HepG2 (cell line): Measurements from ENCODE around the gene CTXN1. TPM values are rescaled to one million over a fixed set of nuclear protein-coding genes. Genes with fewer than 3 reads are reported as not detected.

Source experiments
- CENPT ChIP-seq: sonication (generic); formaldehyde crosslinking; IDR thresholded peaks from 2 replicates; pipeline ENCODE4 v1.8.0; 2022; ENCODE audit warnings: low read depth, mild to moderate bottlenecking, moderate library complexity, missing genetic modification reagents
- FOXK1 ChIP-seq: sonication (generic); formaldehyde crosslinking; IDR thresholded peaks from 2 replicates; pipeline ENCODE4 v1.4.0; 2020; ENCODE audit warnings: low read depth, missing genetic modification reagents, borderline replicate concordance
- HOXA3 ChIP-seq: sonication (generic); formaldehyde crosslinking; IDR thresholded peaks from 2 replicates; pipeline ENCODE4 v1.5.0; 2020; ENCODE audit warnings: missing genetic modification reagents
- IKZF4 ChIP-seq: sonication (generic); formaldehyde crosslinking; IDR thresholded peaks from 2 replicates; pipeline ENCODE4 v1.5.1; 2020; ENCODE audit warnings: borderline replicate concordance, mild to moderate bottlenecking, low read depth, missing genetic modification reagents; ENCODE audit errors: not compliant biosample characterization
- KDM1A ChIP-seq: IDR thresholded peaks from 2 replicates; pipeline ENCODE4 v1.6.1; 2016; ENCODE audit warnings: missing compliant biosample characterization
- NRL ChIP-seq: sonication (generic); formaldehyde crosslinking; IDR thresholded peaks from 2 replicates; pipeline ENCODE4 v1.5.0; 2020; ENCODE audit warnings: missing genetic modification reagents, mild to moderate bottlenecking, moderate library complexity, borderline replicate concordance
- SOX5 ChIP-seq: IDR thresholded peaks from 2 replicates; pipeline ENCODE4 v1.6.1; 2016; ENCODE audit warnings: borderline replicate concordance
- ZNF326 ChIP-seq: sonication (generic); formaldehyde crosslinking; IDR thresholded peaks from 2 replicates; pipeline ENCODE4 v1.4.0; 2020; ENCODE audit warnings: missing genetic modification reagents, borderline replicate concordance
- polyA plus RNA-seq, 8 experiments: library from polyadenylated mRNA; depleted of rRNA in 3 of 8; stranded (reverse) in 7 of 8; unstranded in 1 of 8; fragments of >200 nt; fragmentation: Illumina TruSeq in 4 of 8; extraction: Trizol in 4 of 8; gene quantifications; 2 replicates each; pipeline versions ENCODE4 v1.2.1 to v1.2.3, GENCODE V29; 2011 to 2016; ENCODE audit warnings: low read depth in 4 of 8, missing spikeins in 1 of 8, mixed read lengths in 1 of 8; ENCODE audit not compliant: insufficient read depth in 1 of 8
- total RNA-seq, 5 experiments: library from RNA; depleted of rRNA; stranded (reverse); fragments of >200 nt; fragmentation: Illumina TruSeq; extraction: Trizol; gene quantifications; 2 replicates each; pipeline ENCODE4 v1.2.3, GENCODE V29; 2016; ENCODE audit warnings: low read depth in 1 of 5
- TF ChIP-seq, protein P1 (sequence below), 2 experiments: fragments of 450-650 bp in 1 of 2; sonication (generic) in 1 of 2; formaldehyde crosslinking in 1 of 2; IDR thresholded peaks; 2 replicates each; pipeline versions ENCODE4 v1.6.1 to v1.8.0; 2016 to 2022; ENCODE audit warnings: antibody characterized with exemption in 1 of 2, mild to moderate bottlenecking in 1 of 2, missing genetic modification reagents in 1 of 2
- TF ChIP-seq, protein P2 (sequence below): sonication (generic); formaldehyde crosslinking; IDR thresholded peaks from 2 replicates; pipeline ENCODE4 v1.5.0; 2020; ENCODE audit warnings: mild to moderate bottlenecking, missing genetic modification reagents
- TF ChIP-seq, protein P3 (sequence below): IDR thresholded peaks from 2 replicates; pipeline ENCODE4 v1.4.0; 2020; ENCODE audit warnings: mild to moderate bottlenecking, missing genetic modification reagents

Gene CTXN1
- total and polyA plus RNA-seq, 2 of the 13 experiments (the other 11 are each of a cell fraction or from before 2014, with no cell fraction given) = 0.11 TPM; not detected in 1

DNA sequence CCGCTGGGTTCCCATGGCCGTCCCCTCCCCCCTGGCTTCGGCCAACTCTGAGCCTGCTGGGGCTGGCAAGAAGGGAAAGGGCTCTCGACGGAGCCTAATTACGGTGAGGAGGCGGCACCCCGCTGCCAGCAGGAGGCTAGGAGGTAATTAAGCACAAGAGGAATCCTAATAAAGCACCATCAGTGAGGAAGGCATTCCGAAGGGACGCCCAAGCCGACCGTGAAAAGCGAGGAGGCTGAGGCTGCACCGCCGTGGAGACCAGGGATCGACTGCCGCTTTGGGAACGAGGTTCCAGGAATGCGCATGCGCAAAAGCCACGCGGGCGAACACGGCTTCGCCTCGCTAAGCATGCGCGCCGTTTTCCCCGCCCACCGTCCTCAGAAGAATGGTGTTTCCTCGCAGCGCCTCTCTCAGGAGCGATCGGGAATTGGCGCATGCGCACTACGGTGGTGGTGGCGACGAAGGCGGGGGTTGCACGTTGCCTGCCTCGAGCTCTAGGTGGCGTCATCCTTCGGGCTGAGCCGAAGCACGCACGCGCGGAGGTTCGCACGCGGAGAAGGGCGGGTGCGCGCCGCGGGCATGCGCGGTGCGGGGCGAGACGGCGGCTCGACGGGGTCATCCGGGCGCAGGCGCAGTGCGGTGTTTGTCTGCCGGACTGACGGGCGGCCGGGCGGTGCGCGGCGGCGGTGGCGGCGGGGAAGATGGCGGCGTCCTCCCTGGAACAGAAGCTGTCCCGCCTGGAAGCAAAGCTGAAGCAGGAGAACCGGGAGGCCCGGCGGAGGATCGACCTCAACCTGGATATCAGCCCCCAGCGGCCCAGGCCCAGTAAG, 22.5 kb downstream of the CTXN1 start, which contains the start of gene MAP2K7 (continued):
- TF ChIP-seq SOX5 = peak; percentile 50
- TF ChIP-seq FOXK1 (CRISPR knock-in tag) = peak; percentile 59; the same call in 1 of the 2 replicates
- TF ChIP-seq, protein P1, sequence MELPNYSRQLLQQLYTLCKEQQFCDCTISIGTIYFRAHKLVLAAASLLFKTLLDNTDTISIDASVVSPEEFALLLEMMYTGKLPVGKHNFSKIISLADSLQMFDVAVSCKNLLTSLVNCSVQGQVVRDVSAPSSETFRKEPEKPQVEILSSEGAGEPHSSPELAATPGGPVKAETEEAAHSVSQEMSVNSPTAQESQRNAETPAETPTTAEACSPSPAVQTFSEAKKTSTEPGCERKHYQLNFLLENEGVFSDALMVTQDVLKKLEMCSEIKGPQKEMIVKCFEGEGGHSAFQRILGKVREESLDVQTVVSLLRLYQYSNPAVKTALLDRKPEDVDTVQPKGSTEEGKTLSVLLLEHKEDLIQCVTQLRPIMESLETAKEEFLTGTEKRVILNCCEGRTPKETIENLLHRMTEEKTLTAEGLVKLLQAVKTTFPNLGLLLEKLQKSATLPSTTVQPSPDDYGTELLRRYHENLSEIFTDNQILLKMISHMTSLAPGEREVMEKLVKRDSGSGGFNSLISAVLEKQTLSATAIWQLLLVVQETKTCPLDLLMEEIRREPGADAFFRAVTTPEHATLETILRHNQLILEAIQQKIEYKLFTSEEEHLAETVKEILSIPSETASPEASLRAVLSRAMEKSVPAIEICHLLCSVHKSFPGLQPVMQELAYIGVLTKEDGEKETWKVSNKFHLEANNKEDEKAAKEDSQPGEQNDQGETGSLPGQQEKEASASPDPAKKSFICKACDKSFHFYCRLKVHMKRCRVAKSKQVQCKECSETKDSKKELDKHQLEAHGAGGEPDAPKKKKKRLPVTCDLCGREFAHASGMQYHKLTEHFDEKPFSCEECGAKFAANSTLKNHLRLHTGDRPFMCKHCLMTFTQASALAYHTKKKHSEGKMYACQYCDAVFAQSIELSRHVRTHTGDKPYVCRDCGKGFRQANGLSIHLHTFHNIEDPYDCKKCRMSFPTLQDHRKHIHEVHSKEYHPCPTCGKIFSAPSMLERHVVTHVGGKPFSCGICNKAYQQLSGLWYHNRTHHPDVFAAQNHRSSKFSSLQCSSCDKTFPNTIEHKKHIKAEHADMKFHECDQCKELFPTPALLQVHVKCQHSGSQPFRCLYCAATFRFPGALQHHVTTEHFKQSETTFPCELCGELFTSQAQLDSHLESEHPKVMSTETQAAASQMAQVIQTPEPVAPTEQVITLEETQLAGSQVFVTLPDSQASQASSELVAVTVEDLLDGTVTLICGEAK (IDR thresholded peaks at IDR 0.05) = no peak
- TF ChIP-seq, protein P1 (CRISPR knock-in tag; IDR thresholded peaks at IDR 0.05) = peak; percentile 79
- peak; percentile 91 for TF ChIP-seq HOXA3 (CRISPR knock-in tag)
- TF ChIP-seq IKZF4 (CRISPR knock-in tag) = peak; percentile 69
- TF ChIP-seq, protein P2, sequence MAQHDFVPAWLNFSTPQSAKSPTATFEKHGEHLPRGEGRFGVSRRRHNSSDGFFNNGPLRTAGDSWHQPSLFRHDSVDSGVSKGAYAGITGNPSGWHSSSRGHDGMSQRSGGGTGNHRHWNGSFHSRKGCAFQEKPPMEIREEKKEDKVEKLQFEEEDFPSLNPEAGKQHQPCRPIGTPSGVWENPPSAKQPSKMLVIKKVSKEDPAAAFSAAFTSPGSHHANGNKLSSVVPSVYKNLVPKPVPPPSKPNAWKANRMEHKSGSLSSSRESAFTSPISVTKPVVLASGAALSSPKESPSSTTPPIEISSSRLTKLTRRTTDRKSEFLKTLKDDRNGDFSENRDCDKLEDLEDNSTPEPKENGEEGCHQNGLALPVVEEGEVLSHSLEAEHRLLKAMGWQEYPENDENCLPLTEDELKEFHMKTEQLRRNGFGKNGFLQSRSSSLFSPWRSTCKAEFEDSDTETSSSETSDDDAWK (CRISPR knock-in tag) = no peak
- TF ChIP-seq KDM1A (CRISPR knock-in tag) = no peak
- TF ChIP-seq ZNF326 (CRISPR knock-in tag) = no peak
- TF ChIP-seq CENPT = no peak
- TF ChIP-seq, protein P3, sequence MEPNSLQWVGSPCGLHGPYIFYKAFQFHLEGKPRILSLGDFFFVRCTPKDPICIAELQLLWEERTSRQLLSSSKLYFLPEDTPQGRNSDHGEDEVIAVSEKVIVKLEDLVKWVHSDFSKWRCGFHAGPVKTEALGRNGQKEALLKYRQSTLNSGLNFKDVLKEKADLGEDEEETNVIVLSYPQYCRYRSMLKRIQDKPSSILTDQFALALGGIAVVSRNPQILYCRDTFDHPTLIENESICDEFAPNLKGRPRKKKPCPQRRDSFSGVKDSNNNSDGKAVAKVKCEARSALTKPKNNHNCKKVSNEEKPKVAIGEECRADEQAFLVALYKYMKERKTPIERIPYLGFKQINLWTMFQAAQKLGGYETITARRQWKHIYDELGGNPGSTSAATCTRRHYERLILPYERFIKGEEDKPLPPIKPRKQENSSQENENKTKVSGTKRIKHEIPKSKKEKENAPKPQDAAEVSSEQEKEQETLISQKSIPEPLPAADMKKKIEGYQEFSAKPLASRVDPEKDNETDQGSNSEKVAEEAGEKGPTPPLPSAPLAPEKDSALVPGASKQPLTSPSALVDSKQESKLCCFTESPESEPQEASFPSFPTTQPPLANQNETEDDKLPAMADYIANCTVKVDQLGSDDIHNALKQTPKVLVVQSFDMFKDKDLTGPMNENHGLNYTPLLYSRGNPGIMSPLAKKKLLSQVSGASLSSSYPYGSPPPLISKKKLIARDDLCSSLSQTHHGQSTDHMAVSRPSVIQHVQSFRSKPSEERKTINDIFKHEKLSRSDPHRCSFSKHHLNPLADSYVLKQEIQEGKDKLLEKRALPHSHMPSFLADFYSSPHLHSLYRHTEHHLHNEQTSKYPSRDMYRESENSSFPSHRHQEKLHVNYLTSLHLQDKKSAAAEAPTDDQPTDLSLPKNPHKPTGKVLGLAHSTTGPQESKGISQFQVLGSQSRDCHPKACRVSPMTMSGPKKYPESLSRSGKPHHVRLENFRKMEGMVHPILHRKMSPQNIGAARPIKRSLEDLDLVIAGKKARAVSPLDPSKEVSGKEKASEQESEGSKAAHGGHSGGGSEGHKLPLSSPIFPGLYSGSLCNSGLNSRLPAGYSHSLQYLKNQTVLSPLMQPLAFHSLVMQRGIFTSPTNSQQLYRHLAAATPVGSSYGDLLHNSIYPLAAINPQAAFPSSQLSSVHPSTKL (CRISPR knock-in tag) = peak; percentile 41; the same call in 1 of the 2 replicates
- peak; percentile 92; the same call in 1 of the 2 replicates for TF ChIP-seq NRL (CRISPR knock-in tag)
